Measurements from ENCODE around the gene SMAD5. TPM values are rescaled to one million over a fixed set of nuclear protein-coding genes. Genes with fewer than 3 reads are reported as not detected.

The SMAD5 gene
- total RNA-seq, 2 experiments from 2014 or later, result 9.6 to 10.9 TPM

DNA sequence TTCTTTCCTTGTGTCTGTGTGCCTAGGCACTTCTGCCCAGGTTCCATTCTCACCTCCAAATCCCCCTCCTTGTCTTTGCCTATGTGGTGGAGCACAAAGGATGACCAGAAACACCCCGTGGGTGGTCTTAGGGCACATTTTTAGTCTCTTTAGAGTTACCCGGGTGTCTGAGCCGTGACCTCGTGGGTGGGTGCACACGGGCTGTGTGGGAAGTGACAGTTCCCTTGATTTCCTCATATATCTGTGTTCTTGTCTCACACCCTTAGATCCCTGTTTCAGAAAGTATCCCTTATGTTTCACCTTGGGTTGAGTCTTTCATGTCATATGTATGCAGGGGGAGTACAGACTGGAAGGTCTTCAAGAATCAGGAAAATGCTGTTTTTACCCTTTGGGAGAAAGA, 73.7 kb downstream of the SMAD5 start:
- no peaks in the 10 kb centered on the region for H3K4me1 Mint-ChIP-seq (ENCODE audit: low read depth)
- peaks cover 15% of the 10 kb centered on the region for H3K27me3 Mint-ChIP-seq
- no peak for DNase-seq
- no peaks in the 10 kb centered on the region for H3K9me3 Mint-ChIP-seq
- intact Hi-C loops (cut with micrococcal nuclease), result no loop called here
- POLR2A ChIA-PET, result no interaction called here
- no peak overlapping the region for H3K27ac Mint-ChIP-seq
- no peak overlapping the region for H3K4me3 Mint-ChIP-seq
- CTCF ChIA-PET, result no interaction called here
- H3K36me3 Mint-ChIP-seq, result no peaks in the 10 kb centered on the region

DNA sequence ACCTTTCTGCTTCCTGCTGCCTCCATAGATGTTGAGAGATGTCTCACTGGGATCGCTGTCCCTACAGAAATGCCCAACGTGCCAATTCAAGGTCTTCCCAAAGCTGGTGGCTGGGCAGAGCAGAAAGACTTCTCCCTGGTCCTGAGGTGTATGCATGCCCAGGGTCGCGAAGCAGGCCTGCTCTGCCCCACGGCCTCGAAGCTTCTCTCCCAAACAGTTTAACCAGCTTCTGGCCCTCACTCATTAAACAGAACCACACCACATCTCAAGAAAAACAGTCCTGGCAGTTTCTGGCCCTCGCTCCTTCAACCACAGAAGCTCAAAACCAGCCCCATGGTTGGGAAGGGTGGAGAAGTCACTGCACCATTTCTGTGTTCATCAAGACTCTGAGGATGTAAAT, 75.0 kb downstream of the SMAD5 start:
- intact Hi-C loops (cut with micrococcal nuclease), result no loop called here
- Mint-ChIP-seq H3K4me3 (no peak overlapping the region), H3K27me3 (peaks cover 18% of the 10 kb centered on the region), H3K27ac (no peak overlapping the region), H3K4me1 (ENCODE audit: low read depth) (no peaks in the 10 kb centered on the region), H3K9me3 (no peaks in the 10 kb centered on the region), H3K36me3 (no peaks in the 10 kb centered on the region)
- POLR2A ChIA-PET, result no interaction called here
- CTCF ChIA-PET, result no interaction called here
- DNase-seq, result no peak

DNA sequence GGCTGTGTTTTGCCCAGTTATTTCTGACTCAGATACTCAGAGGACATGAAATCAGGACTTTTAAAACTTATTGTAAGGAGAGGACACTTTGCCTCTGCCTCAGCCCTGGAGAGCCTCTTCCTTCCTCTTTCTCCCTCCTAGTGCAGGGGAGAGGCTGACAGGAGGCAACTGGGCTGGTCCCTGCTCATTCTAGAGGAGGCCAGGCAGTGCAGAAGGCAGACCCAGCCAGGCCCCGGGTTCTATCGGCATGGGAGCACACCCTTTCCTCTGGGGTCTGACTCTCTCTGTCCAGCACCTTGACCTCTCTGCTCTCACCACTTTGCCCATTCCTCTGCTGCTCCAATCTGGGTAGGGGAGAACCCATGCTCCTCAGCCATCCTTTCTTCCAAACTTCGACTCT, 76.3 kb downstream of the SMAD5 start:
- H3K4me3 Mint-ChIP-seq, result no peak overlapping the region
- intact Hi-C loops (cut with micrococcal nuclease), result no loop called here
- no peak overlapping the region for H3K27ac Mint-ChIP-seq
- H3K4me1 Mint-ChIP-seq (ENCODE audit: low read depth), result no peaks in the 10 kb centered on the region
- ChIA-PET POLR2A (no interaction called here), CTCF (no interaction called here)
- no peaks in the 10 kb centered on the region for H3K36me3 Mint-ChIP-seq
- H3K27me3 Mint-ChIP-seq, result peaks cover 14% of the 10 kb centered on the region
- DNase-seq, result no peak
- no peaks in the 10 kb centered on the region for H3K9me3 Mint-ChIP-seq

DNA sequence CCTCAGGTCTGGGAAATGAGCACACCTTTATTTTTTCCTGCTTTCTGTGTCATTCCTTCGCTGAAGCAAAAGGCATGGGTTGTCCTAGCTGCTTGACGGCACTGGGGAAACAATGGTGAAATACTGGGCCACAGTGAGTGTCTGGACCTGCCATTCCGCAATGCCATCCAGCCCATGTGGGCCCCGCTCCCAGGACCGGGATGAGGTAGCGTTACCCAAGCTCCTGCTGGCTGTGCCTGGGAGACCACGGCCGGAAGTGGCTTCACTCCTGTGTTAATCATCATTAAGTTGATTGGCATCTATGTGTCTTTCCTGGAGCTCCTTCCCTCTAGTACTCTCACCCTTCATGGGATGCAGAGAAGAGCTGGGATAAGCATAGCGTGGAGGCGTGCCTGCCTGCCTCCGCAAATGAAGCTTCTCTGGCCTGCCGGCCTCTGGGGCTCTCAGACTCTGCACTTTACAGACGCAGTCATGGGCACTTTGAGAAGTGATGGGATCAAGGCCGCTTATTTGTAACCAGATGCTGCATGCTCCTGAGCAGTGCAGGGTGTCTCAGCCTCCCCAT, 76.8 kb downstream of the SMAD5 start:
- H3K9me3 Mint-ChIP-seq, result no peaks in the 10 kb centered on the region
- no peak for DNase-seq
- no peaks in the 10 kb centered on the region for H3K4me1 Mint-ChIP-seq (ENCODE audit: low read depth)
- H3K27me3 Mint-ChIP-seq, result peaks cover 14% of the 10 kb centered on the region
- intact Hi-C loops (cut with micrococcal nuclease), result no loop called here
- no peak overlapping the region for H3K27ac Mint-ChIP-seq
- CTCF ChIA-PET, result interaction anchor here (1.1 kb wide), 1 partner anchor 264 kb away, joined by 3 read pairs; no protein-coding TSS in a partner anchor
- no peaks in the 10 kb centered on the region for H3K36me3 Mint-ChIP-seq
- H3K4me3 Mint-ChIP-seq, result no peak overlapping the region
- POLR2A ChIA-PET, result no interaction called here

DNA sequence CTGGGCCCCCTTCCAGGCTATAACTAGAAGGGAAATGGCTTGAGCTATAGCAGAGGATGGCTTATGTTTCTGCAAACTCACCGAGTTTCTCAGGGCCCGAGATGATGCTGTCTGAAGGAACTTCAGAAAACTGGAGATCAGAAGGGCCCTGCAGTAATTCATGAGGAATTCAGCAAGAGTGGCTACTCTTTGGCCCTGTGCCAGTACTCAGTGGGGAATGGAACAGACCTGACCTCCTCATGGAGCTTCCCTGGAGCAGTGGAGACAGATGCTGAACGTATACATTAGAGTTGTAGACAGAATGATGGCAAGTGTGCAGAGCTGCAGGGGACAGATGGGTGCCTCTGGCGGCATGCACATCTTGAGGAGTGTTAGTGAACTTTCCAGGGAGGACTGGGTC, 77.6 kb downstream of the SMAD5 start:
- intact Hi-C loops (cut with micrococcal nuclease), result no loop called here
- no peak for DNase-seq
- Mint-ChIP-seq H3K27ac (no peak overlapping the region), H3K4me3 (no peak overlapping the region), H3K27me3 (peaks cover 14% of the 10 kb centered on the region), H3K9me3 (no peaks in the 10 kb centered on the region), H3K36me3 (no peaks in the 10 kb centered on the region), H3K4me1 (ENCODE audit: low read depth) (no peaks in the 10 kb centered on the region)
- CTCF ChIA-PET, result interaction anchor here (1.1 kb wide), 1 partner anchor 265 kb away, joined by 3 read pairs; no protein-coding TSS in a partner anchor
- POLR2A ChIA-PET, result no interaction called here

DNA sequence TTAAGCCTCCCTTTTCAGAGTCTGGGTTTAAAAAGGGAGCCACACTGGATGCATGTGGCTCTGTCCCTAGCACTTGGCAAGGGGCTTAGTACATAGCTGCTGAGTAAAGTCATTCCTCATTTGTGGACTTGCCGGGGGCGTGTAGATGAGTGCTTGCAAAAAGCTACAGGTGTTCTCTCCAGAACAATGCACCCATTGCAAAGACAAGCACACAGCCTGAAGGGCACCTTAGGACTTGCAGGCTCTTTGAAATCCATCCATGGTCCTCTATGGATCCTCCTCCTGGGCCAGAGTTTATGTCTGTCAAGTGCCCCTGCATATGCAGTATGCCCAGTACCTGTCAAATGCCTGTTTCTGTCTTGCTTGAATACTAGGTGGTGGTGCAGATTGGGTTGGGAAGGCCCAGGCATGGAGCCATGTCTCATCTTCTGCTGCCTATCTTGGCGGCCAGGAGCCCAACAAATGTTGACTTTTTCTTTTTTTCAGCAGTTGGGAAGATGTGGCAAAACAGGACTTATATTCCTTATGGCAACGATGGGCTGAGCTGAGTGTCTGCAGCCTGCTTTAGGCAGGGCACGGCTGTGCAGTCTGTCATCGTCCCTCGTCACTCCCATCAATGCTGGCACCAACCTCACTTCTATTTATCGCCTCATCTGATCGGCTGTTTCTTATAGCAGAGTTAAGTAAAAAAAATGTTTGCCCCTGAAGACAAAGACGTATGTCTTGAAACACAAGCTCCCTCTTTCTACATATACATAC, 78.8 kb downstream of the SMAD5 start:
- intact Hi-C loops (cut with micrococcal nuclease), result loop anchor here (1.0 to 2.0 kb wide), 2 partner anchors 267 to 324 kb away; no protein-coding TSS in a partner anchor
- no peaks in the 10 kb centered on the region for H3K36me3 Mint-ChIP-seq
- no peak overlapping the region for H3K4me3 Mint-ChIP-seq
- POLR2A ChIA-PET, result no interaction called here
- no peaks in the 10 kb centered on the region for H3K4me1 Mint-ChIP-seq (ENCODE audit: low read depth)
- H3K27me3 Mint-ChIP-seq, result peaks cover 14% of the 10 kb centered on the region
- CTCF ChIA-PET, result interaction anchor here (0.6 to 3.0 kb wide), 19 partner anchors 9 to 624 kb away, joined by 3 to 13 read pairs (median 4); no protein-coding TSS in a partner anchor
- no peak for DNase-seq
- no peaks in the 10 kb centered on the region for H3K9me3 Mint-ChIP-seq
- H3K27ac Mint-ChIP-seq, result no peak overlapping the region

DNA sequence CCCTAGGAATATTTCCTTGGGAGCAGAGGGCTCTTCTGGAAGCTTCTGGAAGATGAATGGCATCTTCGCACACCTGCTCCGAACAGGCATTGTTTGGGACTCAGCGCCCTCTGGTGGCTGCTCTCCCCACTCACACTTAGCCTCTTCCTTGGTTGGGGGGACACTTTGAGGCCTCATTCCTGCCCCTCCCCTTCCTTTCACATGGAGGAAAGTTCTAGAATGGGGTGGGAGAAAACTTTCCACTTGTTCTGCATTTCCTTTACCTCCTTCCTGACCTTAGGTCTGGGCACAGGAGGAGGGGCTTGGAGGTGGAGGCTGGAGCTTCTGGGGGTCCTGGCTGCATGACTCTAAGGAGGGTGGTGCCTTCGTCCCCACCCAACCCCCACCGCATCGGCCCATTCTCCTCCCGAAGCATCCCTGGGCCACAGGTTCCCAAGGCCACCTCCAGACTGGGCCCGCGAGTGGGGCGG, 79.6 kb downstream of the SMAD5 start:
- CTCF ChIA-PET, result interaction anchor here (0.6 to 3.0 kb wide), 19 partner anchors 8 to 625 kb away, joined by 3 to 13 read pairs (median 4); no protein-coding TSS in a partner anchor
- intact Hi-C loops (cut with micrococcal nuclease), result loop anchor here (1.0 to 2.0 kb wide), 2 partner anchors 267 to 325 kb away; no protein-coding TSS in a partner anchor
- no peak overlapping the region for H3K27ac Mint-ChIP-seq
- no peak overlapping the region for H3K4me3 Mint-ChIP-seq
- no peaks in the 10 kb centered on the region for H3K9me3 Mint-ChIP-seq
- POLR2A ChIA-PET, result no interaction called here
- H3K36me3 Mint-ChIP-seq, result no peaks in the 10 kb centered on the region
- H3K4me1 Mint-ChIP-seq (ENCODE audit: low read depth), result no peaks in the 10 kb centered on the region
- peaks cover 16% of the 10 kb centered on the region for H3K27me3 Mint-ChIP-seq
- peak; percentile 56 for DNase-seq

DNA sequence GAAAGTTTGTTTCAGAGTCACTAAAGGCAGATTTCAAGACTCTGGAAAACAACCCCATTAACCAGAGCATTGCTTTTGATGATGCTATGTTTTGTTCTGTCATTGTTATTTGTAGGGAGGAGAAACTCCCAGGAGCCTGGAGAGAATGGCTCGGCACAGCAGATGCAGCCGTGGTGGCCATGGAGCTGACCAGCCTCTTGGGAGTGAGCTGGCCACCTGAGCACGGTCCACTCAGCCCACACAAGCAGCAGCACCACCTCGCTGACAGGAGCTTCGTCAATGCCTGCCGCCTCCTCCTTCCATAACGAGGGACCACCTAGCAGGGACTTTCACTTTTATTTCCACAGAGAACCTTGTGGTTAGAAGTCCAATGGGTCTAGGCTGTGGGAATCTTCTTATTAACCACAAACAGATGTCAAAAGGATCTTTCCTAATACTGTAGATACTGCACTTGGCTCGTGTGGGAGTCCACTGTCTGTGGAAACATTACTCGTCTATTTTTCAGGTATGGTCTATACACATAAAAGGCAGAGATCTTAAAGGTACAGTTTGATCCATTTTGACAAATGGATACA, 81.4 kb downstream of the SMAD5 start:
- ChIA-PET POLR2A (no interaction called here), CTCF (interaction anchor here (3.0 kb wide), 1 partner anchor 268 kb away, joined by 10 read pairs; no protein-coding TSS in a partner anchor)
- no peak for DNase-seq
- Mint-ChIP-seq H3K27ac (no peak overlapping the region), H3K9me3 (no peaks in the 10 kb centered on the region), H3K27me3 (peaks cover 8% of the 10 kb centered on the region), H3K4me1 (ENCODE audit: low read depth) (no peaks in the 10 kb centered on the region), H3K4me3 (no peak overlapping the region), H3K36me3 (no peaks in the 10 kb centered on the region)
- intact Hi-C loops (cut with micrococcal nuclease), result loop anchor here (2.0 kb wide), 1 partner anchor 269 kb away; no protein-coding TSS in a partner anchor

DNA sequence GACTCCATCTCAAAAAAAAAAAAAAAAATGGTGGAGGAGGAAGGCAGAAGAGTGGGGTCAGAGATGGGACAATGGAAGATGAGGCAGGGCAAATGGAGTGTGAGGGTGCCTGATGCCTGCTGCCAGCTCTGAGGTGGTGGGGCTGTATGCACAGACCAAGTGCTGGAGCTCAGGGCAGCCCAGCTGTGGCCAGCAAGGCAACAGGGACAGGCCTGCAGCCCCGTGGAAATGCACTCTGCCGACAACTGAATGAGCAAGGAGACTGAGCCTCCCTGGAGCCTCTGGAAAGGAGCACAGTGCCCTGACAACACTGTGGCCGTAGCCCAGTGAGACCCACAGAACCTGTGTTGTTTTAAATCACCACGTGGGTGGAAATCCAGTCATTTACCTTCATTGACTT, 83.2 kb downstream of the SMAD5 start:
- Mint-ChIP-seq H3K9me3 (peaks cover 6% of the 10 kb centered on the region), H3K4me3 (no peak overlapping the region), H3K4me1 (ENCODE audit: low read depth) (no peaks in the 10 kb centered on the region), H3K27ac (no peak overlapping the region), H3K36me3 (no peaks in the 10 kb centered on the region), H3K27me3 (peaks cover 8% of the 10 kb centered on the region)
- intact Hi-C loops (cut with micrococcal nuclease), result no loop called here
- POLR2A ChIA-PET, result no interaction called here
- CTCF ChIA-PET, result no interaction called here
- no peak for DNase-seq

DNA sequence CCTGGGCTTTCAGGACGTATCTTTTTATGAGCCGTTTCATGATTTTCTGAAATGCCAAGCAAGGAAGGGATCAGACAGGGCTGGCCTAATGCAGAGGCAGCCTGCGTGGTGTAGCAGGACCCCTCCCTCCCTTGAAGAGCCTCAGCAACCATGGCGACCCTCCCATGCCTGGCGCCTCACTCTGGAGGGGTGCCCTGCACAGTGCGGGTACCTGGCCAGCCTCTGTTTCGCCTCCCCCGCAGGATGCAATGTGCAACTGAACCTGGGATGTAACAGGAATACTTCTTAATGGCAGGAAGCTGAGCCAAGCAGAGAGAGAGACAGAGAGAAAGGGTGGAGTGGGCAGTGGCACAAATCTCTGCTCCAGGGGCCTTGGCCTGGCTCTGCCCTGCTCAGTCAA, 83.6 kb downstream of the SMAD5 start:
- ChIA-PET POLR2A (no interaction called here), CTCF (no interaction called here)
- intact Hi-C loops (cut with micrococcal nuclease), result no loop called here
- no peak overlapping the region for H3K4me3 Mint-ChIP-seq
- H3K9me3 Mint-ChIP-seq, result peaks cover 9% of the 10 kb centered on the region
- H3K27ac Mint-ChIP-seq, result no peak overlapping the region
- H3K27me3 Mint-ChIP-seq, result peaks cover 8% of the 10 kb centered on the region
- no peak for DNase-seq
- no peaks in the 10 kb centered on the region for H3K4me1 Mint-ChIP-seq (ENCODE audit: low read depth)
- H3K36me3 Mint-ChIP-seq, result no peaks in the 10 kb centered on the region

DNA sequence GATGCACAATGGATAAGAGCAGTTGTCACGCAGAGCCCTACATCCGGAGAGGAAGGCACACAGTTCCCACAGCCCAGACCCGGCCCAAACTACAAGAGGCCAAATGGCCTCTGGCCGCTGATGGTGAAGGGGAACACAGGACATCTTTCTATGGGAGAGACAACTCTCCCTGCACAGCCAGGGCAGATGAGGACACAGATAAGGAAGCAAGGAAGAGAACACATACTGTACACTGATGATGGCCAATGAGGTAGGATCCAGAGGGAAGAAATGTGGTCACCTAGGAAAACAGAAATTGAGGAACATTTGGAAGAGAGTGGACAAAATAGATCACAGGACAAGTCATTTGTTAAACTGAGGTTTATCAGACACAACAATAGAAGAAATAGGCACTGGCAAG, 88.7 kb downstream of the SMAD5 start:
- no peak overlapping the region for H3K4me3 Mint-ChIP-seq
- ChIA-PET POLR2A (no interaction called here), CTCF (no interaction called here)
- DNase-seq, result no peak
- peaks cover 15% of the 10 kb centered on the region for H3K9me3 Mint-ChIP-seq
- H3K4me1 Mint-ChIP-seq (ENCODE audit: low read depth), result no peaks in the 10 kb centered on the region
- H3K27me3 Mint-ChIP-seq, result peaks cover 10% of the 10 kb centered on the region
- H3K27ac Mint-ChIP-seq, result no peak overlapping the region
- H3K36me3 Mint-ChIP-seq, result no peaks in the 10 kb centered on the region
- intact Hi-C loops (cut with micrococcal nuclease), result no loop called here

DNA sequence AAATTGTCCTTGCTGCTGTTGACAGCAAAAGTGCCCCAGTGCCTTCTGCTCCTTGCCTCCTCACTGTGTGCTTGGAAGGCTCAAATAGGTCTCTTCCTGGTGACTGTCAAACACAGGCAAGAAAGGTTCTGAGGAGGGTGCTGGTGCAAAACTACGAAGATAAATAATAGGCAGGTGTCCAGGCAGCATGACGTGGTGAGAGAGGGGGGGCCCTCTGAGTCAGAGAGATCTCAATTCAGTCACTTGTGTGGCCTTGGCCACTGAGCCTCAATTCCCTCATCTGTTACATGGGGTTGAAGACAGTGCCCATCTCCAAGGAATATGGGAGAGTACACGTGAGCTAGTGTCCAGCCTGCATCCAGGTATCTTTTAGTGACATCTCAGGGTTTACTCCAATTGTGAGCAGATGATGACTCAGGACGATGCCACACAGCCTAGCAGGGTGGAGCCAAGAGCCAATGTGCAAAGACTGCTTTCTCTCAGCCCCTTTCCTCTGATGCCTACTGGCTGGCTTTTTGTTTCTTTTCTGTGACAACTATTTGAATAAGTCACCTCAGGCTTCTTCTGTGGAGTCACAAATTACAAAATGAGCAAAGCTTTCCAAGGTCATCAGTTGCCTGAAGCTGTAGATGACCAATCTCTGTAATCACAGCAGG, 90.1 kb downstream of the SMAD5 start:
- no peaks in the 10 kb centered on the region for H3K36me3 Mint-ChIP-seq
- ChIA-PET CTCF (no interaction called here), POLR2A (no interaction called here)
- H3K27me3 Mint-ChIP-seq, result peaks cover 11% of the 10 kb centered on the region
- intact Hi-C loops (cut with micrococcal nuclease), result no loop called here
- DNase-seq, result no peak
- no peak overlapping the region for H3K27ac Mint-ChIP-seq
- peaks cover 15% of the 10 kb centered on the region for H3K9me3 Mint-ChIP-seq
- no peaks in the 10 kb centered on the region for H3K4me1 Mint-ChIP-seq (ENCODE audit: low read depth)
- H3K4me3 Mint-ChIP-seq, result no peak overlapping the region

All from activated CD4-positive, alpha-beta memory T cell treated with anti-CD3 and anti-CD28 coated beads for 36 hours (primary cell).